Measurements from ENCODE around the gene ACP5.
"Not testable (repeated sequence)": the region's sequence is repeated elsewhere in the genome, so short reads cannot be mapped to it uniquely, and the experiment has no call there.

DNA sequence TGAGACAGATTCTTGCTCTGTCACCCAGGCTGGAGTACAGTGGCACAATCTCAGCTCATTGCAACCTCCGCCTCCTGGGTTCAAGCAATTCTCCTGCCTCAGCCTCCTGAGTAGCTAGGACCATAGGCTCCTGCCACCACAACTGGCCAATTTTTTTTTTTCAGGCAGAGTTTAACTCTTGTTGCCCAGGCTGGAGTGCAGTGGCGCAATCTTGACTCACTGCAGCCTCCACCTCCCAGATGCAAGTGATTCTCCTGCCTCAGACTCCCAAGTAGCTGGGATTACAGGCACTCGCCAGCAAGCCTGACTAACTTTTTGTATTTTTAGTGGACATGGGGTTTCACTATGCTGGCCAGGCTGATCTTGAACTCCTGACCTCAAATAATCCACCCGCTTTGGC, 3.7 kb downstream of the ACP5 start:
- TF ChIP-seq, protein P1, sequence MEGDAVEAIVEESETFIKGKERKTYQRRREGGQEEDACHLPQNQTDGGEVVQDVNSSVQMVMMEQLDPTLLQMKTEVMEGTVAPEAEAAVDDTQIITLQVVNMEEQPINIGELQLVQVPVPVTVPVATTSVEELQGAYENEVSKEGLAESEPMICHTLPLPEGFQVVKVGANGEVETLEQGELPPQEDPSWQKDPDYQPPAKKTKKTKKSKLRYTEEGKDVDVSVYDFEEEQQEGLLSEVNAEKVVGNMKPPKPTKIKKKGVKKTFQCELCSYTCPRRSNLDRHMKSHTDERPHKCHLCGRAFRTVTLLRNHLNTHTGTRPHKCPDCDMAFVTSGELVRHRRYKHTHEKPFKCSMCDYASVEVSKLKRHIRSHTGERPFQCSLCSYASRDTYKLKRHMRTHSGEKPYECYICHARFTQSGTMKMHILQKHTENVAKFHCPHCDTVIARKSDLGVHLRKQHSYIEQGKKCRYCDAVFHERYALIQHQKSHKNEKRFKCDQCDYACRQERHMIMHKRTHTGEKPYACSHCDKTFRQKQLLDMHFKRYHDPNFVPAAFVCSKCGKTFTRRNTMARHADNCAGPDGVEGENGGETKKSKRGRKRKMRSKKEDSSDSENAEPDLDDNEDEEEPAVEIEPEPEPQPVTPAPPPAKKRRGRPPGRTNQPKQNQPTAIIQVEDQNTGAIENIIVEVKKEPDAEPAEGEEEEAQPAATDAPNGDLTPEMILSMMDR (IDR thresholded peaks at IDR 0.05) = not testable (repeated sequence)
- TF ChIP-seq POLR2A (IDR thresholded peaks at IDR 0.05) = not testable (repeated sequence)

Measured in adrenal gland (tissue), 5 donors.